Hepatocyte (in vitro differentiated cells): Measurements from ENCODE around the gene DPM1. TPM values are rescaled to one million over a fixed set of nuclear protein-coding genes. Genes with fewer than 3 reads are reported as not detected.

ENCODE experiments used
- DNase-seq: peaks from one replicate; pipeline ENCODE4 v3.0.0-alpha.2; 2016; ENCODE audit warnings: low spot score
- H2AFZ ChIP-seq: fragments of 200-600 bp; sonication (generic); 2 replicates; pipeline ENCODE4 v1.6.0; 2016; ENCODE audit warnings: antibody characterized with exemption, mild to moderate bottlenecking
- H3K27ac ChIP-seq: fragments of 200-600 bp; sonication (generic); 2 replicates; pipeline ENCODE4 v1.5.1; 2016; ENCODE audit warnings: mild to moderate bottlenecking
- H3K27me3 ChIP-seq: fragments of 200-600 bp; sonication (generic); 2 replicates; pipeline ENCODE4 v1.6.1; 2016
- H3K36me3 ChIP-seq: fragments of 200-600 bp; sonication (generic); replicated peaks from 2 replicates; pipeline ENCODE4 v1.5.1; 2016; ENCODE audit warnings: low read depth; ENCODE audit not compliant: insufficient read depth
- H3K4me1 ChIP-seq: fragments of 200-600 bp; sonication (generic); 2 replicates; pipeline ENCODE4 v1.5.1; 2016; ENCODE audit warnings: mild to moderate bottlenecking, moderate library complexity; ENCODE audit not compliant: insufficient read depth
- H3K4me2 ChIP-seq: fragments of 200-600 bp; sonication (generic); 2 replicates; pipeline ENCODE4 v1.6.0; 2016
- H3K4me3 ChIP-seq: fragments of 200-600 bp; sonication (generic); 2 replicates; pipeline ENCODE4 v1.5.1; 2016; ENCODE audit warnings: mild to moderate bottlenecking
- H3K79me2 ChIP-seq: fragments of 200-600 bp; sonication (generic); 2 replicates; pipeline ENCODE4 v1.6.0; 2017; ENCODE audit warnings: mild to moderate bottlenecking
- H3K9me2 ChIP-seq: fragments of 200-600 bp; sonication (generic); replicated peaks from 2 replicates; pipeline ENCODE4 v1.6.0; 2017; ENCODE audit warnings: mild to moderate bottlenecking; ENCODE audit not compliant: insufficient read depth
- H3K9me3 ChIP-seq: fragments of 200-600 bp; sonication (generic); 2 replicates; pipeline ENCODE4 v1.5.1; 2016; ENCODE audit warnings: low read depth, mild to moderate bottlenecking
- H4K20me1 ChIP-seq: fragments of 200-600 bp; sonication (generic); 2 replicates; pipeline ENCODE4 v1.6.0; 2016; ENCODE audit warnings: mild to moderate bottlenecking; ENCODE audit not compliant: insufficient read depth, poor library complexity, severe bottlenecking
- CTCF ChIP-seq: fragments of 200-600 bp; sonication (generic); IDR thresholded peaks from 2 replicates; pipeline ENCODE4 v1.5.1; 2016; ENCODE audit warnings: antibody characterized with exemption, mild to moderate bottlenecking; ENCODE audit not compliant: poor library complexity
- EZH2 ChIP-seq: fragments of 200-600 bp; sonication (generic); IDR thresholded peaks from 2 replicates; pipeline ENCODE4 v1.6.1; 2016; ENCODE audit warnings: antibody characterized with exemption, mild to moderate bottlenecking, borderline replicate concordance
- EZH2phosphoT487 ChIP-seq: fragments of 200-600 bp; sonication (generic); IDR thresholded peaks from one replicate; pipeline ENCODE4 v1.6.1; 2018; ENCODE audit warnings: antibody characterized with exemption, mild to moderate bottlenecking, low read depth, moderate library complexity; ENCODE audit not compliant: unreplicated experiment, severe bottlenecking
- WGBS: methylation state at CpG from one replicate; pipeline ENCODE4 v1.1.6; 2016; ENCODE audit warnings: low lambda C conversion rate; ENCODE audit errors: missing lambda C conversion rate; 5-methylcytosine and 5-hydroxymethylcytosine counted together
- polyA plus RNA-seq: library from polyadenylated mRNA; unstranded; fragments of >200 nt; fragmentation: Nextera tagmentation; extraction: Ambion mirVana; gene quantifications from 2 replicates; pipeline ENCODE4 v1.2.1, GENCODE V29; 2016
- total RNA-seq: library from RNA; depleted of rRNA; stranded (reverse); fragments of >200 nt; gene quantifications from 2 replicates; pipeline ENCODE4 v1.2.3, GENCODE V29; 2014

DPM1 gene
- total and polyA plus RNA-seq, 2 experiments from 2014 or later: 72.9 to 84.3 TPM

DNA sequence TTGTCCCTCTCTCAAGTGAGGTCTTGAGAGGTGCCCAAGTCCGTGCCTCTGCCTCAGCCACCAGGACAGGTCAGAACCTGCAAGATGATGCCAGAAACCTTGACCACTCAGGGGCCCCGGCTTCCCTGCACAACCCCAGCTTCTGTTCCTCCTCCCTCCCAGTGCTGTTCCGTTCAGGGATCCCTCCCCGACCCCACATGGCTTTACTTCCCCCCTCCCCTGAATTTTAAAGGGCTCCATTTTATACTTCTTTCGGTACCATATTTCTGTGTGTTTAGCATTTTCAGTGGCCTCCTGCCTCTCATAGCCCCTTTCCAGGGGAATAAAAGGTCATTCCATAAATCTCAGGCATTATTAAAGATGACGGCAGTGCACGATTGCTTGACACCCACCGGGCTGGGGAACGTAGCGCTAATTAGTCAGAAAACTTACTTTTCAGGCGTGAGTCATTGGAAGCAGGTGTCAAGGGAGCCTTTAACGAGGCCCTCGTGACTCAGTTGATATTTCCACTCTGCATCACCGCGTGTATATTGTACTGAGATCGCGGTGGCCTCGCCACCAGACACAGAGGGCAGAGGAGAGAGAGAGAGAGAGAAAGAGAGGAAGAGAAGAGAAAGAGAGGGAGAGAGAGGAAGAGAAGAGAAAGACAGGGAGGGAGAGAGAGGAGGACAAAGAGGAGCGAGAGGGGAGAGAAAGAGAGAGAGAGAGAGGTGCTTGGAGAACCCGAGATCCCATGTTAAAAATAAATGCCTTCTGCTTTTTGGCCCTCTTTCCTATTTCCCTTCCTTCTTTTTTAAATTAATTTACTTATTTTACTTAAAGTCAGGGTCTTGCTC lies 43.3 kb upstream of the DPM1 start:
- H2AFZ ChIP-seq: no peak overlapping the region
- DNase-seq: no peak
- H3K79me2 ChIP-seq: no peaks in the 10 kb centered on the region
- no peaks in the 10 kb centered on the region for H3K9me3 ChIP-seq
- H3K4me1 ChIP-seq: no peaks in the 10 kb centered on the region
- no peak overlapping the region for H3K27ac ChIP-seq
- H3K27me3 ChIP-seq: no peaks in the 10 kb centered on the region
- no peak overlapping the region for H3K4me2 ChIP-seq
- TF ChIP-seq CTCF (no peak), EZH2 (no peak), EZH2phosphoT487 (no peak)
- WGBS: 93% methylated on average over 19 of the region's 20 CpGs
- H4K20me1 ChIP-seq: no peaks in the 10 kb centered on the region
- no peak overlapping the region for H3K4me3 ChIP-seq
- no peaks in the 10 kb centered on the region for H3K36me3 ChIP-seq
- H3K9me2 ChIP-seq: no peaks in the 10 kb centered on the region

- H3K27me3 ChIP-seq: no peaks in the 10 kb centered on the region
- TF ChIP-seq EZH2phosphoT487 (no peak), EZH2 (no peak), CTCF (no peak)
- no peak for DNase-seq
- no peak overlapping the region for H3K4me2 ChIP-seq
- H3K36me3 ChIP-seq: no peaks in the 10 kb centered on the region
- no peaks in the 10 kb centered on the region for H3K9me2 ChIP-seq
- no peaks in the 10 kb centered on the region for H4K20me1 ChIP-seq
- H3K9me3 ChIP-seq: no peaks in the 10 kb centered on the region
- H3K4me1 ChIP-seq: no peaks in the 10 kb centered on the region
- no peak overlapping the region for H3K4me3 ChIP-seq
- H2AFZ ChIP-seq: no peak overlapping the region
- WGBS: 94% methylated on average over 3 of the region's 4 CpGs
- no peak overlapping the region for H3K27ac ChIP-seq
- H3K79me2 ChIP-seq: no peaks in the 10 kb centered on the region
These were observed 41.0 kb upstream of the DPM1 start for GRCh38 chr20:50999355-50999754.

- 54% methylated on average over 10 of the region's 10 CpGs for WGBS
- Histone ChIP-seq H3K4me1 (no peaks in the 10 kb centered on the region), H3K79me2 (no peaks in the 10 kb centered on the region), H3K27ac (no peak overlapping the region), H3K9me2 (no peaks in the 10 kb centered on the region), H3K9me3 (no peaks in the 10 kb centered on the region), H4K20me1 (no peaks in the 10 kb centered on the region), H3K27me3 (no peaks in the 10 kb centered on the region), H2AFZ (no peak overlapping the region), H3K4me3 (no peak overlapping the region), H3K4me2 (no peak overlapping the region), H3K36me3 (no peaks in the 10 kb centered on the region)
- no peak for TF ChIP-seq CTCF
- TF ChIP-seq EZH2phosphoT487: no peak
- TF ChIP-seq EZH2: no peak
- DNase-seq: no peak
These were observed 38.9 kb upstream of the DPM1 start for GRCh38 chr20:50996901-50997865.
